HG02623 (cell line): Measurements from ENCODE around the gene ZNF501.

Experiments
- ATAC-seq: cut with Tn5 transposase; IDR thresholded peaks from one replicate; pipeline ENCODE4 v1.9.1; 2021; ENCODE audit warnings: moderate library complexity; ENCODE audit not compliant: unreplicated experiment

Gene ZNF501

DNA sequence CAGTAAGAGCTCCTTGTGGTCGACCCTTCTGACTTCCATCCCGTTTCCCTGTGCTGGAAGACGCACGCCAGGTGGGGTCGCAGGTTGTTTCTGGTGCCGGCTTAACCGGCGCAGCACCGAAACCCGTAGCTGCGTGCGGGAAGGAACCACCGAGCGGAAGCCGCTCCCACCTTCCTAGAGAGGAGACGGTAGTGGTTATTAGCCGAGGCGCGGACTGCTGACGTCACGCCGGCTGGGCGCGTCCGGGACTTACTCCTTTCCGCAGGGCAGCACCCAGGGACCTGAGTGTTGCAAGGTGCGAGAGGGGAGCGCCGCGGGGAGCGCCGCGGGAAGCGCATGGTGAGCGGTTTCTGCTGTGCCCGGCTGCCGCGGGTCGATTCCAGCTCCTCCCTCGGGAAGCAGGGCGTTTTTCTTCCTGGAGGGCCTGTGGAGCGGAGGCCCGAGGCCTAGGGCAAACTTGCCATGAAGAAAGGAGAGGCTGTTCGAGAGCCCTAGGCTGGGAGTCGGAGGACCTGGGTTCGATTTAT lies at the start of gene ZNF501:
Gene ZNF501 (plus strand): TSS at position 252 of the 527 bp plus-strand sequence. CDS start 4,787 bp downstream, outside the sequence.
- peak; percentile 74 for ATAC-seq

DNA sequence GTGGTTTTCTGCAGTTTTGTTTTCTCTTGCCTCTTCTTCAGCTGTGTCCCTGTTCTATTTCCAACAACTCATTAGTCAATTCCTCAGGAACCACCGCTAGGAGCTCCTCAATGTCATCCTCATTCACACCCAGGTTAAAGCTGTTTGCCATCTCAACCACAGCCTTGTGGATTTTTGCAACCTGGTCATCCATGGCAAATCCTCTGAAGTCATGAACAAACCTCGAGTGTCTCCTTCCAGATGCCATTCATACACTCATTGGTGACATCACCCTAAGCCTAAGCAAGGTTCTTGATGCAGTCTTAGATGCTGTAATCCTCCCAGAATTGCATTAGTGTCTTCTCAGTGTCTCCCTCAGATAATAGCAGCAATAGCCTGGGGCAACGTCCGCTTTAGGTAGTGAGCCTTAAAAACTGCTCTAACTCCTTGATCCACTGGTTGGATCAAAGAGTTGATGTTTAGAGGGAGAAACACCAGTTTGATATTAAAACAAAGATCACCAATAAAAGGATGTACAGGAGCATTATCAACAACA lies 48.4 kb upstream of the ZNF501 start:
- no peak for ATAC-seq

DNA sequence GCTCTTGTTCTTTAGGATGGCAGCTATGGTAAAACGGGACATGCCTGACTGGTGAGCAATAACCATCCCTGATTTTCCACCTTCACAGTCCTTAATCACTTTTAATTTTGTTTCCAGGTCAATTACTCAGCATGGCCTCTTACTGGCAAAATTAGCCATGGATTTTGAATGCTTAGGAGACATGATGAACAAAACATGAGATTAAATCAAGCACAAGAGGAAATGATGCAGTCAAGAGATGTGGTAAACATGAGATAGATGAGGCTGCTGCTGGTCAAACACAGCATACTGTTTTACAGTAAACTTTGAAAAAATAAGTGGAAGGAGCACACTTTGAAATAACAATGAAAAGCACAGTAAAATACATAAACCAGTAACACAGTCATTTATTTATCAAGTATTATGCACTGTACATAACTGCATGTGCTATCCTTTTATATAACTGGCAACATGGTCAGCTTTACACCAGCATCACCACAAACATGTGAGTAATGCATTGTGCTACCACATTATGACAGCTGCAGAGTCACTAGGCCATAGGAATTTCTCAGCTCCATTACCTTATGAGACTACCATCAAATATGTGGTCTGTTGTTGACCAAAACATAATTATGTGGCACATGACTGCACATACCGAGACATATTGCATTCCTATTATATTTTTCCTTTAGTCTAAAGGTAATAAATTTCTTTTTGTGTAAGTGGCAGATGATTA lies 47.1 kb upstream of the ZNF501 start:
- no peak for ATAC-seq

DNA sequence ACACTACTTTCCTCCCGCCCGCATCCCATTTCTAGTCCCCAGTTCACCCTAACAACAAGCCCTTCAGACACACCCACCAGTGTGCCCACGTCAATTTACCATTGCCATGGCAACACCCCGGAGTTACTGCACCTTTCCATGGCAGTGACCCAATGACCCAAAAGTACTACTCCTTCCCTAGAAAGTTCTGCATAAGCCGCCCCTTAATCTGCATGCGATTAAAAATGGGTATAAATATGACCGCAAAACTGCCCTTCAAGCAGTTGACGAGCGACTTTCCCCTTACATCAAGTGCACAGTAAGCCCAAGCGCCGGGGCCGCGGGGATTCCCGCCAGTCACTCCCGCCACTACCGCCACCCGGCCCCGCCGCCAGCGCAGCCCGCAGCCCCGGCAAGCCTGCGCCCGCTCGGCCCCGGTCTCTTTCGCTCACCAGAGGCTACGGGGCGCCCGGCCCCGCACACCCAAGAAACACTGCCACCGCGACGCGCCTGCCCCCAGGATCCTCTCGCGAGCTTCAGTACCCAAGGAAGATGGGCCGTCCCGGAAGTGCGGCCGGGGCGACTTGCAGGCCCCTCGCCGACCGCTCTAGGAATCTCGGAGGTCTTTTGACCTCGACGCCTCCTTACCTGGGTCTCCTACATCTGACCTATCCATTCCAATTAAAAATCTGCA lies 44.2 kb upstream of the ZNF501 start:
- peak; percentile 73 for ATAC-seq

- no peak for ATAC-seq
Measured at GRCh38 chr3:44687898-44688297, 41.5 kb upstream of the ZNF501 start.

DNA sequence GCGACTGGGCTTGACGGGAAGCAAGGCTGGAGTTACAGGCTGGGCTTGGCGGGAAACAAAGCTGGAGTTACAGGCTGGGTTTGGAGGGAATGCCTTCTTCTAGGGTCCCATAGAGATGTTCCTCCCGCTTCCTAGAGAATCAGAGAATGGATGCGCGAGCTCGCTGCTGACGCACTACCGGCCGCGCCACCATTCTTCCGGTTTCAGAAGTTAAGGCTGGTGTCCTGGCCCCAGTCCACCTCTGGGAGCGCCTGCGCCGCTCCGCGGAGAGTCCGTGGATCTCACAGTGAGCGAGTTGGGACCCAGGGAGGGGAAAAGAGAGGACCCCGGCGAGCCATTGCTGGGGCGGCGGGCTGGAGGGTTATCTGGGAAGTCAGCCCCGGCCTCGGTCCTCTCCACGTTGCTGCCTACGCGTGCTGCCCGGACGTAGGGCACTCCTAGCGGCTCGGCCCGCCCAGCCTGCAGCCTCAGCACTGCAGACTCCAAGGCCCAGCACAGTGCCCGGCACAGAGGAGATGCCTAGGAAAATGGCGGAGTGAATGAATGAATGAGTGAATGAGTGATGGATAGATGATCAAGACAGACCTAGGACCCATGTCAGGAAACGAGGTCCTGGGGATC lies 16.9 kb upstream of the ZNF501 start, which contains the start of gene ZNF502:
Gene ZNF502 (plus strand): TSS at position 206 of the 621 bp plus-strand sequence. CDS start 7,602 bp downstream, outside the sequence.
- ATAC-seq, result no peak

DNA sequence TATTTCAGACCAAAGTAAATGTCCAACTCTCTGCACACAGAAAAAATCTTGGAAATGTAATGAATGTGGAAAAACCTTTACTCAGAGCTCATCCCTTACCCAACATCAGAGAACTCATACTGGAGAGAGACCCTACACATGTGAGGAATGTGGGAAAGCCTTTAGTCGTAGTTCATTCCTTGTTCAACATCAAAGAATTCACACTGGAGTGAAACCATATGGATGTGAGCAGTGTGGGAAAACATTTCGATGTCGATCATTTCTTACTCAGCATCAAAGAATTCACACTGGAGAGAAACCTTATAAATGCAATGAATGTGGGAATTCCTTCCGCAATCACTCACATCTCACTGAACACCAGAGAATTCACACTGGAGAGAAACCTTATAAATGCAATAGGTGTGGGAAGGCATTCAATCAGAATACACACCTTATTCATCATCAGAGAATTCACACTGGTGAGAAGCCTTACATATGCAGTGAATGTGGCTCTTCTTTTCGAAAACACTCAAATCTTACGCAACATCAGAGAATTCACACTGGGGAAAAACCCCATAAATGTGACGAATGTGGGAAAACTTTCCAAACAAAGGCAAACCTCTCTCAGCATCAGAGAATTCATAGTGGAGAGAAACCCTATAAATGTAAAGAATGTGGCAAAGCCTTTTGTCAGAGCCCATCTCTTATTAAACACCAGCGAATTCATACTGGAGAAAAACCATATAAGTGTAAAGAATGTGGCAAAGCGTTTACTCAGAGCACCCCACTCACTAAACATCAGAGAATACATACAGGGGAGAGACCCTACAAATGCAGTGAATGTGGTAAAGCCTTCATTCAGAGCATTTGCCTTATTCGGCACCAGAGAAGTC lies 8.0 kb upstream of the ZNF501 start:
- no peak for ATAC-seq

- ATAC-seq, result no peak
Measured at GRCh38 chr3:44722103-44722401, 7.4 kb upstream of the ZNF501 start.

GRCh38 chr3:44734646-44735168 lies 5.3 kb downstream of the ZNF501 start:
- ATAC-seq, result no peak

- ATAC-seq, result no peak
Measured at GRCh38 chr3:44761101-44761423, 31.6 kb downstream of the ZNF501 start.

DNA sequence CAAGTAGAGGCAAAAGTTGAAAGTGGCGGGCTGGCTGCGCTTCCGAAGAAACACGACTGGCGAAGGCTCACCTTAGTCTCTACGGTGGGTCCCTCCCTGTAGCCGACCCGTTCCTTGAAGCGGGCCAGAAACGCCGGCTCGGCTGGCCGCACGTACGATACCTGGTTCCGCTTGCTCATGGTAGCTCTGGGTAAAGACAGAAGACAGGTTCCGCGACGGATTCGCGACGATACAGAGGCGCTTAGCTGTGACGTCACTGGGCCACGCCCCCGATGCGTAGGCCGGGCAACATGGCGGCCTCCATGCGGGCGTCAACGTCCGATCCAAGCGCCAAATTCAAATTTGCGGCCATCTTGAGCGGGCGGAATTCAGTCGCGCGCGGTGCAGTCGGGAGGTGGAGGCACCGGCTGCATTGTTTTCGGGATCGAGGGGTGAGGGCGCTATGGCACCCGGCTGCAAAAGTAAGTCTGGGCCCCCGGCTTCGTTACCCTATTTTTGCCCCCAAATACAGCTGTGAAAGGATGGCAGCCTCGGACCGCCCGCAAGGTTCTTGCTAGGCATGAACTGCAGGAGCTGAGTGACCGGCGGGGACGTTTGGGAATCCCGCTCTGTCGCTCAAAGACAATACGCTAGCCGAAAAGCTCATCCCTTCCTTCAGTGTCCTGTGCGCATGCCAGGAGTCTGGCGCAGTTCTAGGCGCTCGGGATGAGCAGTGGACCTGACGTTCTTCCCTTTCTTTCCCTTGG lies 32.2 kb downstream of the ZNF501 start, which contains the start of the genes KIAA1143 and KIF15:
Gene KIAA1143 (minus strand): TSS at position 196 of the 746 bp plus-strand sequence. CDS start 17 bp downstream, at position 179.
Gene KIF15 (plus strand): TSS at position 371 of the 746 bp plus-strand sequence. CDS start 72 bp downstream, at position 443.
- peak; percentile 87 for ATAC-seq

DNA sequence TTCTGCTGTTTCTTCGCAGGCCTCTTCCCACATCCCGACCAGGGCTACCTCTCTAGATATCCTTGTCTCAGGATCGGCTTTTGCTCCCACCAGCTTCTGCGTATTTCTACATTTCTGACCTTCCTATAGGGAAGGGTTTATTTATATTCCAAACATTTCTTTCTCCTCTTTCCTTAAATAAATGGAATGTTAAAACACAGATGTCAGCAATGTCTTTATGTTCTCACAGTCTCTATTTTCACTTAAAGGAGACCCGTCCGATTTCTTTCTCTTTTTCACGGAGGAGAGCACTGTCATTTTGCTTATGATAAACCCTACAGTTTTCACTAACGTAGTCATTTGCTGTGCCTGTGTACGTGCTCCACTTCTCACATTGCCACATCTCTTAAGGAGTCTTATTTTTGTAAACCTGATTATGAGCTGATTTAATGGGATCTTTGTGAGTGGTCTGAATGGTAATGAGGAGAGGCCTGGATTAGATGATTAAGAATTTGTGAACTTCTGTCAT lies 32.8 kb downstream of the ZNF501 start:
- no peak for ATAC-seq

- ATAC-seq, result no peak
Measured at GRCh38 chr3:44762690-44763089, 33.3 kb downstream of the ZNF501 start.

DNA sequence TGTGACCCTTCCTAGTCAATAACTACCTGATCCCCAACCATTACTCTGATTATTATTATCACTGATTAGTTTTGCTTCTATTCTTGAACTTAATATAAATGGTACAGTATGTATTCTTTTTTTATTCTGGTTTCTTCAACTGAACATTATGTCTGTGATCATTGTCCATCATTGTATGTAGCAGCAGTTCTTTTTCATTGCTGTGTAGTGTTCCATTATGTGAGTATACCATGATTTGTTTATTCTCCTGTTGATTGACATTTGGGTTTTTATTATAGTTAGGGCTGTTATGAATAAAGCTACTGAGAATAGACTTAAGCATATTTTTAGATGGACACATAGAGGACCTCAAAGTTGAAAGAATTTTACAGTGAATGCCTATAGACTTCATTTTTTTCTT lies 34.8 kb downstream of the ZNF501 start:
- no peak for ATAC-seq

GRCh38 chr3:44771424-44772098 lies 42.1 kb downstream of the ZNF501 start:
- ATAC-seq, result no peak

DNA sequence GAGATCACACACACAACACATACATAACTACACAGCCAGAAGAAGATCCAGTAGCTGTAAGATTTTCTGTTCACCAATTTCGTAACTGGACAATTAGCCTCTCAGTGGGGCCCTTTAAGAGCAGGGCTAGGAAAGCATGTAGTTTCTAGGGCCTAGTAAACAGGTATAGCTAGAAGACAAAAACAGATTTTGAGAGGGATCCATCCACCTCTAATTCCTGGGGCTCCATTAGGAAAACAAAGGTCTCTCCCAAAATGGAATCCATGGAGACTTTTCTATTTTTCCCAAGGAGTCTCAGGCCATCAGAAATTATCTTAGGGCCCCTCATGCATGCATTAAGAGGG lies 42.6 kb downstream of the ZNF501 start:
- ATAC-seq, result no peak

DNA sequence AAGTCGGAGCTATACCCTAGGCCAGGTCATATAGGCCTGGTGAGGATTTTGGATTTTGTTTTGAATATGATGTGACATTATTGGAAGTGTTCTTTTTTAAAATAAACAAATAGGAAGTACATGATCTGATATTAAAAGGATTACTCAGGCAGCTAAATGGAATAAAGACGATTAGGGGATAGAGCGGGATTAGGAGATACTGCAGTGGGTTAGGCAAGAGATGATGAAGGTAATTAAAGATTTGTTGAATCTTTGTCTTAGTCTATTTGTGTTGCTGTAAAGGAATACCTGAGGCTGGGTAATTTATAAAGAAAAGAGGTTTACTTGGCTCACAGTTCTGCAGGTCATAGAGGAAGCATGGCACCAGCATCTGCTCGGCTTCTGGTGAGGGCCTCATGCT lies 53.5 kb downstream of the ZNF501 start:
- no peak for ATAC-seq
